CD4-positive, alpha-beta memory T cell (primary cell): ENCODE results near the gene SKP1. TPM values are rescaled to one million over a fixed set of nuclear protein-coding genes. Genes with fewer than 3 reads are reported as not detected.

Experiments
- CTCF ChIA-PET: fragments of 350-600 bp; sonication (Branson Sonifier 250); formaldehyde crosslinking; loops from one replicate; lab custom pipeline; 2021; ENCODE audit warnings: inconsistent platforms; ENCODE audit not compliant: partially characterized antibody; lab: Charles Lee
- POLR2A ChIA-PET: fragments of 350-600 bp; sonication (Branson Sonifier 250); formaldehyde crosslinking; loops from one replicate; lab custom pipeline; 2021; ENCODE audit not compliant: partially characterized antibody; lab: Charles Lee
- DNase-seq, 5 donors: peaks; one replicate each; pipeline versions ENCODE4 v3.0.0 to v3.0.0-alpha.2; 2020 to 2022; ENCODE audit warnings: mixed read lengths in 1 of 5
- H3K27ac ChIP-seq: one replicate; pipeline ENCODE4 v1.7.0; 2013; ENCODE audit warnings: low read depth, low read length
- H3K27me3 ChIP-seq: 2 replicates; pipeline ENCODE4 v1.7.0; 2013; ENCODE audit warnings: mild to moderate bottlenecking, low read length, moderate library complexity; ENCODE audit not compliant: insufficient read depth
- H3K36me3 ChIP-seq: 2 replicates; pipeline ENCODE4 v1.7.0; 2013; ENCODE audit warnings: mild to moderate bottlenecking, low read length, moderate library complexity; ENCODE audit not compliant: insufficient read depth
- H3K4me1 ChIP-seq: 2 replicates; pipeline ENCODE4 v1.7.0; 2013; ENCODE audit warnings: mild to moderate bottlenecking, low read length, moderate library complexity; ENCODE audit not compliant: insufficient read depth
- H3K4me3 ChIP-seq, 2 donors: one replicate each; pipeline ENCODE4 v1.7.0; 2013; ENCODE audit warnings: low read length in 2 of 2, mild to moderate bottlenecking in 1 of 2
- H3K9me3 ChIP-seq, 2 donors: one replicate each; pipeline ENCODE4 v1.7.0; 2013; ENCODE audit warnings: low read length in 2 of 2, control low read depth in 1 of 2; ENCODE audit not compliant: control insufficient read depth in 1 of 2
- H3K27ac Mint-ChIP-seq, 7 donors: one replicate each; pipeline ENCODE4 v1.8.0; 2020 to 2021; ENCODE audit warnings: mixed read lengths in 7 of 7, mild to moderate bottlenecking in 6 of 7, inconsistent platforms in 3 of 7, moderate library complexity in 3 of 7
- H3K27me3 Mint-ChIP-seq, 2 donors: one replicate each; pipeline ENCODE4 v1.8.0; 2020 to 2021; ENCODE audit warnings: mixed read lengths in 2 of 2
- H3K36me3 Mint-ChIP-seq, 2 donors: one replicate each; pipeline ENCODE4 v1.8.0; 2020 to 2021; ENCODE audit warnings: mixed read lengths in 2 of 2, inconsistent platforms in 1 of 2, mild to moderate bottlenecking in 1 of 2
- H3K4me1 Mint-ChIP-seq, 4 donors: one replicate each; pipeline ENCODE4 v1.8.0; 2020 to 2021; ENCODE audit warnings: mixed read lengths in 4 of 4, mild to moderate bottlenecking in 1 of 4
- H3K4me3 Mint-ChIP-seq, 8 donors: one replicate each; pipeline ENCODE4 v1.8.0; 2020 to 2021; ENCODE audit warnings: mixed read lengths in 8 of 8, mild to moderate bottlenecking in 7 of 8, moderate library complexity in 6 of 8, inconsistent platforms in 3 of 8
- H3K9me3 Mint-ChIP-seq, 8 donors: one replicate each; pipeline ENCODE4 v1.8.0; 2020 to 2021; ENCODE audit warnings: mixed read lengths in 8 of 8, mild to moderate bottlenecking in 5 of 8, inconsistent platforms in 3 of 8, moderate library complexity in 1 of 8
- intact Hi-C: fragments of 100-400 bp; cut with micrococcal nuclease; formaldehyde crosslinking; loops from one replicate; pipeline ENCODE4 v1.15.1; 2023
- microRNA-seq: library from miRNA; unstranded; fragments of <30 nt; microRNA quantifications from one replicate; pipeline ENCODE4 v1.2.0, GENCODE V29; 2021; ENCODE audit warnings: borderline replicate concordance, borderline number of aligned reads, borderline microRNAs expressed, mixed read lengths
- polyA plus RNA-seq, 2 donors: library from polyadenylated mRNA; unstranded; fragments of 300-500 nt; fragmentation: Illumina TruSeq; gene quantifications; one replicate each; pipeline ENCODE4 v1.2.3, GENCODE V29; 2021
- total RNA-seq, 2 experiments: library from RNA; stranded (reverse); gene quantifications; one replicate each; pipeline ENCODE4 v1.2.3, GENCODE V29; 2021

SKP1 gene
- total and polyA plus RNA-seq, 4 experiments from 2014 or later: 234 to 1,639 (median 661) TPM

- DNase-seq: peak; percentile 62 to 77 (median 73)
- no peaks in the 10 kb centered on the region for H3K27me3 Mint-ChIP-seq
- peak overlapping the region; percentile 59 to 96 (median 88) for H3K27ac Mint-ChIP-seq
- Histone ChIP-seq H3K27ac (peak overlapping the region; percentile 85), H3K36me3 (no peaks in the 10 kb centered on the region), H3K4me1 (peaks cover 95% of the 10 kb centered on the region), H3K9me3 (no peaks in the 10 kb centered on the region), H3K4me3 (no peak overlapping the region), H3K27me3 (no peaks in the 10 kb centered on the region)
- POLR2A ChIA-PET: interaction anchor here (0.9 to 4.2 kb wide), 5 partner anchors 50 to 98 kb away, joined by 3 to 18 read pairs (median 5); partner anchors contain the start of genes SKP1 and VDAC1
- intact Hi-C loops: loop anchor here (2.0 kb wide), 2 partner anchors 13 to 31 kb away; partner anchors contain the start of gene TCF7
- H3K9me3 Mint-ChIP-seq: no peaks in the 10 kb centered on the region
- peaks cover 62 to 98% (median 82%) of the 10 kb centered on the region in 4 donors for H3K4me1 Mint-ChIP-seq
- H3K4me3 Mint-ChIP-seq: peak overlapping the region in 6 of 8 donors; percentile 10 to 62 (median 36)
- H3K36me3 Mint-ChIP-seq: no peaks in the 10 kb centered on the region
- CTCF ChIA-PET: interaction anchor here (0.7 to 3.3 kb wide), 7 partner anchors 25 to 76 kb away, joined by 3 to 51 read pairs (median 9); no protein-coding TSS in a partner anchor
Measured at GRCh38 chr5:134101686-134102439, 74.9 kb downstream of the SKP1 start.

DNA sequence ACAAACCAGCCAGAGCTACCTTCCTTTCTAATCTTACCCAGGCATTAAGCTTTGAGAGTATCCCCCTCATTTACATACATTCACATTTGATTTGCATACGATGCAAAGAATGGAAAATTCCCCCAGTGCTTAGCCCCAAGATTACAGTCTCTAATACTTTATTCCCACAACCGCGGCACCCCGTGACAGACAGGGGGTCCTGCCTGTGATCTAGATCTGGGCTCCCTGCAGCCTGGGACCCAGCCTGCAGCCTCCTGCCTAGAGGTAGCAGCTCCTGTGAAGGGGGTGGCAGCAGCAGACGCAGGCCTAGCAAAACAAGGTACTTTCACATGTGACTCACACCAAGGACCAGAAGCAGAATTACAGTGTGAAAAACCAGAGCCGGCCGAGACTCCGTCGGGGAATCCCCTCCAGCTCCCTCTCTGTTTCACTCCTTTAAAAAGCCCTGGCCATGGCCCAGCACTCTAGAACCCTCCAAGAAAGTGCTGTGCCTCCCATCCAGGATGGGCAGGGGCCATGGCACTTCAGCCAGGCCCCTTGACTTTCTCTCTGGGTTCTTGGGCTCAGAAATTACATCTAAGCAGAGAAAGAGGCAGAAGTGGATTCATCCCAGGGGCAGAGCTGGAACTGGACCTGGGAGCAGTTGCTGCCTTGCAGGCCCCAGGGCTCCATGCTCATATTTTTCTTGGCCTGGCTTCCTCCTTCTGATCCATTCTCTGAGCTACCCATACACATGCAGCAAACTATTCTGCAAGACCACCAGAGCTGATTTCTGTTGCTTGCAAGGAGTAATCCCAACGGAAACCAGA, 76.3 kb downstream of the SKP1 start:
- H3K4me1 Mint-ChIP-seq: peaks cover 57 to 93% (median 78%) of the 10 kb centered on the region in 4 donors
- H3K4me3 Mint-ChIP-seq: peak overlapping the region; percentile 55 to 78 (median 74)
- POLR2A ChIA-PET: interaction anchor here (0.6 to 4.2 kb wide), 11 partner anchors 31 to 281 kb away, joined by 3 to 18 read pairs (median 4); partner anchors contain the start of genes PPP2CA, SKP1 and VDAC1
- no peaks in the 10 kb centered on the region for H3K27me3 Mint-ChIP-seq
- H3K27ac Mint-ChIP-seq: peak overlapping the region; percentile 90 to 98 (median 96)
- no peaks in the 10 kb centered on the region for H3K36me3 Mint-ChIP-seq
- no peaks in the 10 kb centered on the region for H3K9me3 Mint-ChIP-seq
- intact Hi-C loops: loop anchor here (1.0 to 2.0 kb wide), 4 partner anchors 10 to 61 kb away; partner anchors contain the start of gene TCF7
- Histone ChIP-seq H3K27me3 (no peaks in the 10 kb centered on the region), H3K4me3 (peak overlapping the region; percentile 11 to 14), H3K9me3 (no peaks in the 10 kb centered on the region), H3K4me1 (peaks cover 86% of the 10 kb centered on the region), H3K36me3 (no peaks in the 10 kb centered on the region), H3K27ac (peak overlapping the region; percentile 85)
- CTCF ChIA-PET: interaction anchor here (0.6 to 3.3 kb wide), 11 partner anchors 23 to 118 kb away, joined by 3 to 51 read pairs (median 5); partner anchors contain the start of gene SKP1
- DNase-seq: peak; percentile 73 to 97 (median 79)

- peak overlapping the region in 7 of 8 donors; percentile 55 to 78 (median 74) for H3K4me3 Mint-ChIP-seq
- H3K27ac Mint-ChIP-seq: peak overlapping the region; percentile 90 to 98 (median 96)
- Histone ChIP-seq H3K4me1 (peaks cover 80% of the 10 kb centered on the region), H3K36me3 (no peaks in the 10 kb centered on the region), H3K27me3 (no peaks in the 10 kb centered on the region), H3K9me3 (no peaks in the 10 kb centered on the region), H3K4me3 (peak overlapping the region in 1 of 2 donors; percentile 11), H3K27ac (peak overlapping the region; percentile 85)
- peaks cover 51 to 88% (median 72%) of the 10 kb centered on the region in 4 donors for H3K4me1 Mint-ChIP-seq
- DNase-seq: no peak
- intact Hi-C loops: loop anchor here (1.0 to 2.0 kb wide), 4 partner anchors 10 to 61 kb away; partner anchors contain the start of gene TCF7
- ChIA-PET POLR2A (interaction anchor here (0.9 to 4.2 kb wide), 7 partner anchors 31 to 126 kb away, joined by 3 to 18 read pairs (median 5); partner anchors contain the start of genes PPP2CA, SKP1 and VDAC1), CTCF (interaction anchor here (0.6 to 3.3 kb wide), 8 partner anchors 23 to 117 kb away, joined by 3 to 51 read pairs (median 12); partner anchors contain the start of gene SKP1)
- H3K9me3 Mint-ChIP-seq: no peaks in the 10 kb centered on the region
- H3K36me3 Mint-ChIP-seq: no peaks in the 10 kb centered on the region
- no peaks in the 10 kb centered on the region for H3K27me3 Mint-ChIP-seq
Measured at GRCh38 chr5:134099939-134100282, 76.8 kb downstream of the SKP1 start.

DNA sequence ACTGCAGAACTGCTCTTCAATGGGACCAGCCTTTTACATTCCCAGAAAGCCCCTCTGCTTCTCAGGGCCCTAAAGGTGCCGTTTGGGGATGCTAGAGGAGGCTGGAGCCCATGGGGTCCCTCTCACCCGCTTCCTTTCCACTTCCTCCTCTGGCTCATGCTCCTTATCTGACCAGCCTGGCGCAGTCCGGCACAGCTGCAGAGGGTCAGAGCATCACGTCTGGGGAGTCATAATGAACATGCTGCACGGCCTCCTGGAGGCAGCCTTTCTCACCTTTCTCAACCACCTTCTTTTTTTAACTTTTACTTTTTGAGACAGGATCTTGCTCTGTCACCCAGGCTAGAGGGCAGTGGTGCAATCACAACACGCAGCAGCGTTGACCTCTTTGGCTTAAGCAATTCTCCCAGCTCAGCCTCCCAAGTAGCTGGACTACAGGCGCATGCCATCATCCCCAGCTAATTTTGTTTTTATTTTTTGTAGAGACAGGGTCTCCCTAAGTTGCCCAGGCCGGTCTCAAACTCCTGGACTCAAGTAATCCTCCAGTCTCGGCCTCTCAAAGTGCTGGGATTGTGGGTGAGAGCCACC, 77.4 kb downstream of the SKP1 start:
- intact Hi-C loops: no loop called here
- peaks cover 78% of the 10 kb centered on the region for H3K4me1 ChIP-seq
- H3K4me3 Mint-ChIP-seq: peak overlapping the region in 7 of 8 donors; percentile 22 to 78 (median 73)
- no peaks in the 10 kb centered on the region for H3K27me3 ChIP-seq
- no peaks in the 10 kb centered on the region for H3K27me3 Mint-ChIP-seq
- H3K9me3 ChIP-seq: no peaks in the 10 kb centered on the region
- POLR2A ChIA-PET: interaction anchor here (1.4 to 4.2 kb wide), 4 partner anchors 39 to 127 kb away, joined by 3 to 18 read pairs (median 12); partner anchors contain the start of genes PPP2CA, SKP1 and VDAC1
- H3K4me1 Mint-ChIP-seq: peaks cover 47 to 83% (median 67%) of the 10 kb centered on the region in 4 donors
- CTCF ChIA-PET: interaction anchor here (1.5 to 3.3 kb wide), 5 partner anchors 22 to 34 kb away, joined by 7 to 51 read pairs (median 22); no protein-coding TSS in a partner anchor
- H3K4me3 ChIP-seq: peak overlapping the region; percentile 11 to 17
- H3K27ac ChIP-seq: peak overlapping the region; percentile 85
- H3K36me3 ChIP-seq: no peaks in the 10 kb centered on the region
- DNase-seq: no peak
- H3K9me3 Mint-ChIP-seq: no peaks in the 10 kb centered on the region
- no peaks in the 10 kb centered on the region for H3K36me3 Mint-ChIP-seq
- peak overlapping the region; percentile 90 to 98 (median 96) for H3K27ac Mint-ChIP-seq

Small RNAs within 50 kb of the gene (microRNA-seq; reads per million reads assigned to microRNA genes)
- 0.72 reads per million for gene MIR3661

Other genes with a start within 250 kb of the SKP1 start
- 10 to 100 TPM; 13.3 to 16.0 TPM for gene C5orf15, start 208.3 kb downstream of the SKP1 start, total RNA-seq
- 10 to 100 TPM; 28.5 to 28.8 TPM for gene C5orf15, start 208.3 kb downstream of the SKP1 start, polyA plus RNA-seq
- gene VDAC1, start 172.0 kb downstream of the SKP1 start, total RNA-seq: 10 to 100 TPM; 45.1 to 46.4 TPM
- gene VDAC1, start 172.0 kb downstream of the SKP1 start, polyA plus RNA-seq: 100 to 1,000 TPM; 100 to 103 TPM
- gene TCF7, start 62.3 kb downstream of the SKP1 start, total RNA-seq: 100 to 1,000 TPM; 770 to 841 TPM
- gene TCF7, start 62.3 kb downstream of the SKP1 start, polyA plus RNA-seq: 100 to 1,000 TPM; 102 to 474 TPM
- 100 to 1,000 TPM; 106 to 108 TPM for gene PPP2CA, start 49.1 kb upstream of the SKP1 start, total RNA-seq
- 100 to 1,000 TPM; 209 to 258 TPM for gene PPP2CA, start 49.1 kb upstream of the SKP1 start, polyA plus RNA-seq
- 1 to 10 TPM in 1 of 2 experiments, under 1 TPM in 1; 0.44 to 1.1 TPM for gene CDKL3, start 190.2 kb upstream of the SKP1 start, total RNA-seq
- under 1 TPM in 1 of 2 donors, not detected in 1; 0.50 TPM for gene CDKL3, start 190.2 kb upstream of the SKP1 start, polyA plus RNA-seq
- gene UBE2B, start 194.6 kb upstream of the SKP1 start, total RNA-seq: 100 to 1,000 TPM; 121 to 124 TPM
- gene UBE2B, start 194.6 kb upstream of the SKP1 start, polyA plus RNA-seq: 100 to 1,000 TPM in 1 of 2 donors, 10 to 100 TPM in 1; 86.9 to 118 TPM
- gene CDKN2AIPNL, start 234.9 kb upstream of the SKP1 start, total RNA-seq: 10 to 100 TPM; 14.7 to 15.1 TPM
- 10 to 100 TPM; 25.2 to 32.4 TPM for gene CDKN2AIPNL, start 234.9 kb upstream of the SKP1 start, polyA plus RNA-seq